K562 (cell line): ENCODE results near the gene ELOVL1. TPM values are rescaled to one million over a fixed set of nuclear protein-coding genes. Genes with fewer than 3 reads are reported as not detected.

Source experiments
- BCOR ChIP-seq: fragments of 450-650 bp; IDR thresholded peaks from 2 replicates; pipeline ENCODE4 v1.6.1; 2016
- CC2D1A ChIP-seq: fragments of 450-650 bp; IDR thresholded peaks from 2 replicates; pipeline ENCODE4 v1.6.1; 2017; ENCODE audit warnings: mild to moderate bottlenecking
- CCNT2 ChIP-seq: IDR thresholded peaks from 2 replicates; pipeline ENCODE4 v1.6.1; 2011; ENCODE audit warnings: borderline replicate concordance, low read depth, mild to moderate bottlenecking, moderate library complexity, mixed read lengths, low read length; ENCODE audit not compliant: insufficient read length; ENCODE audit errors: extremely low read depth
- CREBBP ChIP-seq: IDR thresholded peaks from one replicate; pipeline ENCODE4 v1.6.1; 2012; ENCODE audit warnings: low read depth, mild to moderate bottlenecking, control low read depth, inconsistent platforms, low read length
- HINFP ChIP-seq: fragments of 450-650 bp; conservative IDR thresholded peaks from 2 replicates; pipeline ENCODE4 v1.6.1; 2016; ENCODE audit warnings: missing genetic modification characterization, low read depth, mild to moderate bottlenecking, control low read depth, missing compliant biosample characterization
- HIVEP1 ChIP-seq: fragments of 250-450 bp; sonication (Bioruptor Pico); IDR thresholded peaks from 2 replicates; pipeline ENCODE4 v1.4.0; 2020; ENCODE audit warnings: mild to moderate bottlenecking
- KHSRP ChIP-seq: fragments of 450-650 bp; IDR thresholded peaks from 2 replicates; pipeline ENCODE4 v1.6.1; 2017
- MTA3 ChIP-seq: fragments of 450-650 bp; formaldehyde crosslinking; IDR thresholded peaks from 2 replicates; pipeline ENCODE4 v1.6.1; 2017; ENCODE audit warnings: mild to moderate bottlenecking, borderline replicate concordance
- PHF21A ChIP-seq: fragments of 450-650 bp; IDR thresholded peaks from 2 replicates; pipeline ENCODE4 v1.6.1; 2017; ENCODE audit warnings: low read depth, borderline replicate concordance
- POLR2AphosphoS5 ChIP-seq: IDR thresholded peaks from 2 replicates; pipeline ENCODE4 v1.6.1; 2011; ENCODE audit warnings: mild to moderate bottlenecking, low read depth, low read length, moderate library complexity; ENCODE audit not compliant: control insufficient read depth, insufficient read depth
- RAD51 ChIP-seq: fragments of 450-650 bp; IDR thresholded peaks from 2 replicates; pipeline ENCODE4 v1.7.1; 2016; ENCODE audit warnings: low read depth, mild to moderate bottlenecking, borderline replicate concordance
- RBM17 ChIP-seq: fragments of 200-400 bp; formaldehyde crosslinking; IDR thresholded peaks from 2 replicates; pipeline ENCODE4 v1.6.1; 2017; ENCODE audit warnings: low read depth, mild to moderate bottlenecking, low read length, borderline replicate concordance
- RHOXF2B ChIP-seq: fragments of 250-450 bp; sonication (Bioruptor Pico); conservative IDR thresholded peaks from 2 replicates; pipeline ENCODE4 v1.5.1; 2021
- SMAD1 ChIP-seq: fragments of 150-350 bp; IDR thresholded peaks from 2 replicates; pipeline ENCODE4 v1.6.1; 2014; ENCODE audit warnings: low read length, low read depth; ENCODE audit not compliant: partially characterized antibody
- ZNF134 ChIP-seq: fragments of 250-450 bp; sonication (Bioruptor Pico); conservative IDR thresholded peaks from 2 replicates; pipeline ENCODE4 v1.4.0; 2020
- ZNF165 ChIP-seq: fragments of 250-450 bp; sonication (Bioruptor Pico); IDR thresholded peaks from 2 replicates; pipeline ENCODE4 v1.4.0; 2020; ENCODE audit warnings: borderline replicate concordance
- ZNF282 ChIP-seq: sonication (generic); formaldehyde crosslinking; IDR thresholded peaks from 2 replicates; pipeline ENCODE4 v1.8.1; 2023; ENCODE audit warnings: missing genetic modification reagents
- ZNF431 ChIP-seq: sonication (generic); formaldehyde crosslinking; IDR thresholded peaks from 2 replicates; pipeline ENCODE4 v1.8.0; 2022; ENCODE audit warnings: mild to moderate bottlenecking, missing genetic modification reagents
- ZNF778 ChIP-seq: fragments of 450-650 bp; formaldehyde crosslinking; IDR thresholded peaks from 2 replicates; pipeline ENCODE4 v1.4.0; 2020; ENCODE audit warnings: mild to moderate bottlenecking, moderate library complexity
- polyA plus RNA-seq, 8 experiments: library from polyadenylated mRNA; depleted of rRNA in 4 of 8; stranded (reverse) in 5 of 8; unstranded in 3 of 8; fragments of >200 nt; fragmentation: Nextera tagmentation in 2 of 8; fragmentation: Illumina TruSeq in 1 of 8; extraction: Ambion mirVana in 2 of 8; extraction: Trizol in 1 of 8; gene quantifications; 2 replicates each; pipeline versions ENCODE4 v1.2.1 to v1.2.3, GENCODE V29; 2011 to 2014; ENCODE audit warnings: inconsistent platforms in 1 of 8, missing spikeins in 1 of 8
- total RNA-seq, 7 experiments: library from RNA; depleted of rRNA in 6 of 7; stranded (reverse); fragments of >200 nt in 6 of 7; fragmentation: Illumina TruSeq in 2 of 7; extraction: Trizol in 2 of 7; gene quantifications; 2 replicates each; pipeline versions ENCODE4 v1.2.1 to v1.2.3, GENCODE V29; 2011 to 2021; ENCODE audit warnings: low replicate concordance in 1 of 7
- TF ChIP-seq, protein P1 (sequence below): fragments of 450-650 bp; IDR thresholded peaks from 2 replicates; pipeline ENCODE4 v1.6.1; 2016; ENCODE audit warnings: mild to moderate bottlenecking
- TF ChIP-seq, protein P2 (sequence below), 2 experiments: fragments of 450-650 bp; conservative IDR thresholded peaks; 2 replicates each; pipeline ENCODE4 v1.6.1; 2017; ENCODE audit warnings: mild to moderate bottlenecking in 2 of 2, moderate library complexity in 2 of 2
- TF ChIP-seq, protein P3 (sequence below): fragments of 450-650 bp; conservative IDR thresholded peaks from 2 replicates; pipeline ENCODE4 v1.6.1; 2016; ENCODE audit warnings: missing genetic modification characterization, low read depth, mild to moderate bottlenecking, missing compliant biosample characterization, moderate library complexity

Gene ELOVL1
- total and polyA plus RNA-seq, 9 of the 15 experiments (the other 6 are each of a cell fraction or from before 2014, with no cell fraction given), result 51.0 to 157 (median 70.3) TPM

- TF ChIP-seq, protein P1, sequence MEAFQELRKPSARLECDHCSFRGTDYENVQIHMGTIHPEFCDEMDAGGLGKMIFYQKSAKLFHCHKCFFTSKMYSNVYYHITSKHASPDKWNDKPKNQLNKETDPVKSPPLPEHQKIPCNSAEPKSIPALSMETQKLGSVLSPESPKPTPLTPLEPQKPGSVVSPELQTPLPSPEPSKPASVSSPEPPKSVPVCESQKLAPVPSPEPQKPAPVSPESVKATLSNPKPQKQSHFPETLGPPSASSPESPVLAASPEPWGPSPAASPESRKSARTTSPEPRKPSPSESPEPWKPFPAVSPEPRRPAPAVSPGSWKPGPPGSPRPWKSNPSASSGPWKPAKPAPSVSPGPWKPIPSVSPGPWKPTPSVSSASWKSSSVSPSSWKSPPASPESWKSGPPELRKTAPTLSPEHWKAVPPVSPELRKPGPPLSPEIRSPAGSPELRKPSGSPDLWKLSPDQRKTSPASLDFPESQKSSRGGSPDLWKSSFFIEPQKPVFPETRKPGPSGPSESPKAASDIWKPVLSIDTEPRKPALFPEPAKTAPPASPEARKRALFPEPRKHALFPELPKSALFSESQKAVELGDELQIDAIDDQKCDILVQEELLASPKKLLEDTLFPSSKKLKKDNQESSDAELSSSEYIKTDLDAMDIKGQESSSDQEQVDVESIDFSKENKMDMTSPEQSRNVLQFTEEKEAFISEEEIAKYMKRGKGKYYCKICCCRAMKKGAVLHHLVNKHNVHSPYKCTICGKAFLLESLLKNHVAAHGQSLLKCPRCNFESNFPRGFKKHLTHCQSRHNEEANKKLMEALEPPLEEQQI, result peak; percentile 97
- TF ChIP-seq RBM17 (no peak), CREBBP (no peak), RAD51 (no peak), ZNF282 (CRISPR knock-in tag) (no peak), MTA3 (no peak; the same call in 1 of the 2 replicates), ZNF778 (CRISPR knock-in tag) (no peak), ZNF165 (CRISPR knock-in tag) (no peak), KHSRP (no peak), HINFP (tag) (no peak), CC2D1A (peak; percentile 99), ZNF134 (CRISPR knock-in tag) (no peak), CCNT2 (no peak), RHOXF2B (no peak), BCOR (no peak), HIVEP1 (CRISPR knock-in tag) (no peak), PHF21A (no peak), ZNF431 (CRISPR knock-in tag) (0 out of 2 replicates have a peak, but pooled peaks have one; percentile 37), POLR2AphosphoS5 (peak; percentile 61; the same call in 1 of the 2 replicates), SMAD1 (no peak)
- TF ChIP-seq, protein P2, sequence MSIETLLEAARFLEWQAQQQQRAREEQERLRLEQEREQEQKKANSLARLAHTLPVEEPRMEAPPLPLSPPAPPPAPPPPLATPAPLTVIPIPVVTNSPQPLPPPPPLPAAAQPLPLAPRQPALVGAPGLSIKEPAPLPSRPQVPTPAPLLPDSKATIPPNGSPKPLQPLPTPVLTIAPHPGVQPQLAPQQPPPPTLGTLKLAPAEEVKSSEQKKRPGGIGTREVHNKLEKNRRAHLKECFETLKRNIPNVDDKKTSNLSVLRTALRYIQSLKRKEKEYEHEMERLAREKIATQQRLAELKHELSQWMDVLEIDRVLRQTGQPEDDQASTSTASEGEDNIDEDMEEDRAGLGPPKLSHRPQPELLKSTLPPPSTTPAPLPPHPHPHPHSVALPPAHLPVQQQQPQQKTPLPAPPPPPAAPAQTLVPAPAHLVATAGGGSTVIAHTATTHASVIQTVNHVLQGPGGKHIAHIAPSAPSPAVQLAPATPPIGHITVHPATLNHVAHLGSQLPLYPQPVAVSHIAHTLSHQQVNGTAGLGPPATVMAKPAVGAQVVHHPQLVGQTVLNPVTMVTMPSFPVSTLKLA (conservative IDR thresholded peaks at IDR 0.05), result peak; percentile 67 to 87
- TF ChIP-seq, protein P3, sequence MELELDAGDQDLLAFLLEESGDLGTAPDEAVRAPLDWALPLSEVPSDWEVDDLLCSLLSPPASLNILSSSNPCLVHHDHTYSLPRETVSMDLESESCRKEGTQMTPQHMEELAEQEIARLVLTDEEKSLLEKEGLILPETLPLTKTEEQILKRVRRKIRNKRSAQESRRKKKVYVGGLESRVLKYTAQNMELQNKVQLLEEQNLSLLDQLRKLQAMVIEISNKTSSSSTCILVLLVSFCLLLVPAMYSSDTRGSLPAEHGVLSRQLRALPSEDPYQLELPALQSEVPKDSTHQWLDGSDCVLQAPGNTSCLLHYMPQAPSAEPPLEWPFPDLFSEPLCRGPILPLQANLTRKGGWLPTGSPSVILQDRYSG (tag), result no peak
Observed at GRCh38 chr1:43358746-43359693, 8.8 kb downstream of the ELOVL1 start, which contains the start of gene CDC20 (continued).
